ENCODE results near the gene KLHL5.

Gene KLHL5

GRCh38 chr4:39044364-39044955, 17.6 kb upstream of the KLHL5 start:
- DNase-seq = peak; percentile 93

- DNase-seq = no peak
Observed at GRCh38 chr4:39044956-39045826, 16.8 kb upstream of the KLHL5 start.

DNA sequence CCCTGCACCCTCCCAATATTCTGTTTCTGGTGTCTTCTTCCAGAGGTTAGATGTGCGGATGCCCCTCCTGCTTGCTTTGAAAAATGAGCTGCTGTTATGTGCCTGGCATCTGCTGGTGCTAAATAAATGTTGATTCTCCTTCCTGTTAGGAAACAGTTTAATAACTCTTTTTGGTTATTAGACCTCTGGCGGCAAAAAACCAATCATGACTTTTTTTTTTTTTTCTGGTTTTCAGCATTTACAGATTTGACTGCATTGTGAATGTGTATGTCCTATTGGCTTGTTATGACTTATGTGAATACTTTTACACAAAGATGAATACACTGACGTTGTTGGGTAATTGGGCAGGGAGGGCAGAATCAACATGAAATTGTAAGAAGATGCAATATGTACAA, 16.2 kb upstream of the KLHL5 start:
- DNase-seq = no peak

- no peak for DNase-seq
Observed at GRCh38 chr4:39046249-39046648, 15.8 kb upstream of the KLHL5 start.

DNA sequence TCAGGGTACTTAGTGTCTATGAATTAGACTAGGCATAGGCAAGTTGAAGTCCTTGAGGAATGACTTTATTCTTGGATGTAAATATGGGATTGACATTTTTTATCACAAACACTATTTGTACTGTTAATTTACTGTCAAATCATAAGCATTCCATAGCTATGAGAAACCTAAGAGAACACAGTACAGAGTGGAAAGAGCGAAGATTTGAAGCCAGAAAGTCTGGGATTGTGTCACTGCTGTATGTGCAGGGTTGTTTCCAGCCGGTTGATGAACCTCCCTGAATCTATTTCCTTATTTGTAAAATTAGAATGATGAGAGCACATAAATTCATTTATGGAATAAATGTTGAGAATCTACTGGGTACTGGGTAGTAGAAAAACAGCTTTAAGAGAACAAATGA, 14.4 kb upstream of the KLHL5 start:
- no peak for DNase-seq

GRCh38 chr4:39048311-39048710, 13.7 kb upstream of the KLHL5 start:
- no peak for DNase-seq

- DNase-seq = no peak
Observed at GRCh38 chr4:39050590-39050989, 11.4 kb upstream of the KLHL5 start.

GRCh38 chr4:39051492-39051891, 10.5 kb upstream of the KLHL5 start:
- no peak for DNase-seq

GRCh38 chr4:39053983-39054382, 8.0 kb upstream of the KLHL5 start:
- no peak for DNase-seq

DNA sequence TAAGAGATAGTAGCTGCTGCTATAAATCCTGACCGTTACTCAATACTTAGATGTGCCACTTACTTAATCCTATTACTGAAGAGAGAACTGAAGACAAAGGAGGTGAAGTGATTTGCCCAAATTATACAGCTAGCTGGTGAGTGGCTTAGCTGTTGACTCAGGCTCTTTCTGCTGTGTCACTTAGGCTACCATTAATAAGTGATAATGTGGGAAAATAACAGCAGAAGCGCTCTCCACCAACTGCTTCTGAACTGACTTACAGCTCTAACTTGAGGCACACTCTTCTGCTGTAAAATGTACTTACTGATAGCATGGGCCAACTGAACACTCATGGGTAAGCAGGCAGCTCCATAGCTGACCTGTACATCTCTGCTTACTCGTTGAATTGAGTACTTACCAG, 7.5 kb upstream of the KLHL5 start:
- DNase-seq = no peak

DNA sequence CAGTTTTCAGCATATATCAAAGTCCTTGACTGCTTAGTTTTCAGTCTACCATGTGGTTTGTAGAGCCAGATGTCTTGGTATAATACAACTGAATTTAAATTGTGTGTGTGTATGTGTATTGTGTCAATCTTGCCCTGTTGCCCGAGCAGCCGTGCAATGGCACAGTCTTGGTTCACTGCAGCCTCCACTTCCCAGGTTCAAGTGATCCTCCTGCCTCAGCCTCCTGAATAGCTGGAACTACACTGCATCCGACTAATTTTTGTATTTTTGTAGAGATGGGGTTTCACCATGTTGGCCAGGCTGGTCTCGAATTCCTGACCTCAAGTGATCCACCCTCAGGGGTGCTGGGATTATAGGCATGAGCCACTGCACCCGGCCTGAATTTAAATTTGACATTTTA, 6.0 kb upstream of the KLHL5 start:
- no peak for DNase-seq

GRCh38 chr4:39061457-39061856, 575 bp upstream of the KLHL5 start:
- DNase-seq = no peak

DNA sequence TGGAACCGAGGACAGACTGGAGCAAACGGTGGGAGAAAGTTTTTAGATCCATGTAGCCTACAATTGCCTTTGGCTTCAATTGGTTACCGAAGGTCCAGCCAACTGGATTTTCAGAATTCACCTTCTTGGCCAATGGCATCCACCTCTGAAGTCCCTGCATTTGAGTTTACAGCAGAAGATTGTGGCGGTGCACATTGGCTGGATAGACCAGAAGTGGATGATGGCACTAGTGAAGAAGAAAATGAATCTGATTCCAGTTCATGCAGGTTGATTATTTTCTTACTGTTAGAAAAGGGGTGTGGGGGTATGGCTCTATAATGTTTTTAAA, 702 bp downstream of the KLHL5 start:
- no peak for DNase-seq

GRCh38 chr4:39063430-39063829, 1.4 kb downstream of the KLHL5 start:
- no peak for DNase-seq

- no peak for DNase-seq
Observed at GRCh38 chr4:39066371-39066770, 4.3 kb downstream of the KLHL5 start.

DNA sequence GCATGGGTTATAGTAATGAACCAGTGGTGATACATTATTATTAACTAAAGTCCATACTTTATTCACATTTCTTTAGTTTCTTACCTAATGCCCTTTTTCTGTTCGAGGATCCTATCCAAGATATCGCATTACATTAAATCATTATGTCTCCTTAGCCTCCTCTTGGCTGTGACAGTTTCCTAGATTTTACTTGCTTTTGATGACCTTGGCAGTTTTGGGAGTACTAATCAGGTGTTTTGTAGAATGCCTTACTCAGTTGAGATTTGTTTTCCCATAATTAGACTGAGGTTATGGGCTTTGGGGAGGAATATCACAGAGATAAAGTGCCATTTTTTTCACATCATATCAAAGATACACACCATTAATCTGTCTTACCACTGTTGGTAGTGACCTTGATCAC, 5.0 kb downstream of the KLHL5 start:
- no peak for DNase-seq

- no peak for DNase-seq
Observed at GRCh38 chr4:39067451-39067850, 5.4 kb downstream of the KLHL5 start.

GRCh38 chr4:39068907-39069306, 6.9 kb downstream of the KLHL5 start:
- DNase-seq = no peak

GRCh38 chr4:39078829-39079228, 16.8 kb downstream of the KLHL5 start:
- DNase-seq = no peak

DNA sequence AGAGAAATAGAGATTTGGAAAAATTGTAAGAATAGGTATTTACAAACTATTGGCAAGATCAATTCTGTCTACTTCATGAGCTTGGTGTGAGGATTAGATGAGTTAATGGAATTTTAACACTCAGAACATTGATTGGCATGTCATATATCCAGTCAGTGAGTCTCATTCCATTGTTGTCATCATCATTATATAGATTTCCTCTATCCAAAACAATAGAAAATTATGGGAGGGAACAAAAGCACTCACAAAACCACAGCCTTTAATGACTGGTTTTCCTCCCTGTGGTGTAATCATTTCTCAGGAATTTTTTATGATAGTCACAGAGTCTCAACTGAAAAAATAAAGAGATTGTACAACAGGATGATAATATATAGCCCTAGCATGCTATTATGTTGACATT, 21.1 kb downstream of the KLHL5 start:
- DNase-seq = no peak

GRCh38 chr4:39085891-39086290, 23.9 kb downstream of the KLHL5 start:
- no peak for DNase-seq

- no peak for DNase-seq
Observed at GRCh38 chr4:39096847-39097246, 34.8 kb downstream of the KLHL5 start.

DNA sequence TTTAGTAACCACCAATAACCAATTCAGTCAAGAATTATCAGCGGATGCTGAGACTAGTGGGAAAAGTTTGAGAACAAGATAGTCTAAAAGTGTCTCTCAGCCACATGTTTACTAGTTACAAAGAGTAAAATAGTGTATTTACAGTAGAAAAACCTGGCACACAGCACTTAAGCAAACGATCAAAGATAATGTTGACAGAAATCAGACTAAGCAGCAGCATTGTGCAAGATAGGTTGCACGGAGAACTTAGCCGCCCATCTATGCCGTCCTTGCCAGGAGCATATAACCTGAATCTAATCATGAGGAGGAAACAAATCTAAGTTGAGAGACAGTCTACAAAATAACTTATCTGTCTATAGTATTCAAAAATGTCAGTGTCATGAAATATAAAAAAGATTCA, 35.3 kb downstream of the KLHL5 start:
- no peak for DNase-seq

DNA sequence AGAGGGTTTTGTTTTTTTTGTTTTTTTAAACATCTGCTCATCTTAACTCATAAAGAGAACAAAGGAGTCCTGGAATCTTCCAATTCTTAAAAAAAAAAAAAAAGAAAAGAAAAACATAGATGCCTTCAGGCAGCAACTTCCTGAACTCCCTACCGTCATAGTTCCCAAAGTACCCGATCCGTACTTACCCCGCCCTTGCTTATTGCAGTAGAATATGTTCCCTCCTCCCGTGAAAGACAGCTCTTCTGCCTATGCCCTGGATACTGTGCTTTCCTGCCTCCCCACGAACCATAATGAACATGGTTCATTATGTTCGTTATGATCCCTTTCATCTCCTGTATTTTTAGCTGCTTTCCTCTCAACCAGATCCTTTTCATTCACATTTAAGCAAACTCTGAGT, 40.3 kb downstream of the KLHL5 start:
- no peak for DNase-seq

DNA sequence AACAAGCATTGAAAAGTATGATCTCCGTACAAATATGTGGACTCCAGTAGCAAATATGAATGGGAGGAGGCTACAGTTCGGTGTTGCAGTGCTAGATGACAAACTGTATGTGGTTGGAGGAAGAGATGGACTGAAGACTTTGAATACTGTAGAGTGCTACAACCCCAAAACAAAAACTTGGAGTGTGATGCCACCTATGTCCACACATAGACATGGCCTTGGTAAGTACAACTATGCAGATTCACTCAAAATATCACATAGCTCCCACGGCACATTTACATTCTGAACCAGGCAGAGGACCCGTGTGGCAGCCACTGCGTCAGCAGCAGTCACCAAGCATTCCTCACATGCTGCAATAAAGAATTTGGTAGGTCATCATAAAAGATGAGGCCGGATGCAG, 41.3 kb downstream of the KLHL5 start:
- DNase-seq = no peak

All from effector CD8-positive, alpha-beta T cell (primary cell).